WTC11 (cell line): Measurements from ENCODE around the gene CNOT6L. TPM values are rescaled to one million over a fixed set of nuclear protein-coding genes. Genes with fewer than 3 reads are reported as not detected.

Source experiments
- ATAC-seq: fragments of 200-7000 bp; cut with Tn5 transposase; 2 replicates; pipeline ENCODE4 v1.10.0; 2021; ENCODE audit warnings: mild to moderate bottlenecking, moderate library complexity
- CTCF ChIA-PET: fragments of 300-600 bp; sonication (Branson Sonifier 250); formaldehyde crosslinking; loops from one replicate; lab custom pipeline; 2021; ENCODE audit warnings: antibody characterized with exemption; lab: Charles Lee
- POLR2A ChIA-PET: fragments of 350-600 bp; sonication (Branson Sonifier 250); formaldehyde crosslinking; loops from one replicate; lab custom pipeline; 2021; ENCODE audit warnings: antibody characterized with exemption; lab: Charles Lee
- DNase-seq: peaks from one replicate; pipeline ENCODE4 v3.0.0; 2021; ENCODE audit warnings: low spot score
- H3K27ac Mint-ChIP-seq: 2 replicates; pipeline ENCODE4 v1.8.0; 2021; ENCODE audit warnings: mixed read lengths
- H3K27me3 Mint-ChIP-seq: 2 replicates; pipeline ENCODE4 v1.8.0; 2021; ENCODE audit warnings: low read depth, mild to moderate bottlenecking, moderate library complexity, mixed read lengths
- H3K36me3 Mint-ChIP-seq: 2 replicates; pipeline ENCODE4 v1.8.0; 2021; ENCODE audit warnings: mixed read lengths
- H3K4me1 Mint-ChIP-seq: 2 replicates; pipeline ENCODE4 v1.8.0; 2022; ENCODE audit warnings: mixed read lengths
- H3K4me3 Mint-ChIP-seq: 2 replicates; pipeline ENCODE4 v1.8.0; 2021; ENCODE audit warnings: mild to moderate bottlenecking, moderate library complexity, mixed read lengths
- H3K9me3 Mint-ChIP-seq: 2 replicates; pipeline ENCODE4 v1.8.0; 2021; ENCODE audit warnings: mixed read lengths
- ELF4 ChIP-seq: sonication (generic); formaldehyde crosslinking; IDR thresholded peaks from 2 replicates; pipeline ENCODE4 v1.8.1; 2022; ENCODE audit warnings: low read depth, mild to moderate bottlenecking, moderate library complexity, missing genetic modification reagents
- FOXK1 ChIP-seq: sonication (generic); formaldehyde crosslinking; IDR thresholded peaks from 2 replicates; pipeline ENCODE4 v1.8.0; 2022; ENCODE audit warnings: mild to moderate bottlenecking, moderate library complexity, missing genetic modification reagents
- GABPB1 ChIP-seq: sonication (generic); formaldehyde crosslinking; IDR thresholded peaks from 2 replicates; pipeline ENCODE4 v1.8.1; 2023; ENCODE audit warnings: mild to moderate bottlenecking, missing genetic modification reagents
- IRF2 ChIP-seq: sonication (generic); formaldehyde crosslinking; IDR thresholded peaks from 2 replicates; pipeline ENCODE4 v1.8.0; 2022; ENCODE audit warnings: low read depth, missing genetic modification reagents, borderline replicate concordance
- JAZF1 ChIP-seq: fragments of 250-450 bp; sonication (Bioruptor Pico); IDR thresholded peaks from 2 replicates; pipeline ENCODE4 v1.9.0; 2021; ENCODE audit warnings: moderate library complexity, mild to moderate bottlenecking, inconsistent platforms
- NFYB ChIP-seq: sonication (generic); formaldehyde crosslinking; conservative IDR thresholded peaks from 2 replicates; pipeline ENCODE4 v1.8.0; 2022; ENCODE audit warnings: low read depth, missing genetic modification reagents
- NR2C2 ChIP-seq: sonication (generic); formaldehyde crosslinking; IDR thresholded peaks from 2 replicates; pipeline ENCODE4 v1.8.0; 2022; ENCODE audit warnings: mild to moderate bottlenecking, missing genetic modification reagents
- NR3C1 ChIP-seq: sonication (generic); formaldehyde crosslinking; conservative IDR thresholded peaks from 2 replicates; pipeline ENCODE4 v1.8.1; 2023; ENCODE audit warnings: low read depth, mild to moderate bottlenecking, missing genetic modification reagents
- RELA ChIP-seq: sonication (generic); formaldehyde crosslinking; IDR thresholded peaks from 2 replicates; pipeline ENCODE4 v1.8.1; 2022; ENCODE audit warnings: missing genetic modification reagents, mild to moderate bottlenecking, borderline replicate concordance
- SMAD3 ChIP-seq: sonication (generic); formaldehyde crosslinking; IDR thresholded peaks from 2 replicates; pipeline ENCODE4 v1.8.0; 2022; ENCODE audit warnings: missing genetic modification reagents, mild to moderate bottlenecking, borderline replicate concordance
- SMAD4 ChIP-seq: sonication (generic); formaldehyde crosslinking; IDR thresholded peaks from 2 replicates; pipeline ENCODE4 v1.8.0; 2022; ENCODE audit warnings: mild to moderate bottlenecking, missing genetic modification reagents
- TEAD4 ChIP-seq: sonication (generic); formaldehyde crosslinking; IDR thresholded peaks from 2 replicates; pipeline ENCODE4 v1.8.0; 2022; ENCODE audit warnings: mild to moderate bottlenecking, missing genetic modification reagents
- TP53 ChIP-seq: sonication (generic); formaldehyde crosslinking; IDR thresholded peaks from 2 replicates; pipeline ENCODE4 v1.8.1; 2023; ENCODE audit warnings: mild to moderate bottlenecking, missing genetic modification reagents
- ZNF121 ChIP-seq: sonication (generic); formaldehyde crosslinking; IDR thresholded peaks from 2 replicates; pipeline ENCODE4 v1.8.0; 2023; ENCODE audit warnings: missing genetic modification reagents
- ZNF317 ChIP-seq: sonication (generic); formaldehyde crosslinking; IDR thresholded peaks from 2 replicates; pipeline ENCODE4 v1.8.1; 2023; ENCODE audit warnings: low read depth, mild to moderate bottlenecking, moderate library complexity, missing genetic modification reagents, borderline replicate concordance
- ZNF423 ChIP-seq: fragments of 250-450 bp; sonication (Bioruptor Pico); IDR thresholded peaks from 2 replicates; pipeline ENCODE4 v2.1.2; 2022; ENCODE audit warnings: mild to moderate bottlenecking, moderate library complexity
- ZNF671 ChIP-seq: fragments of 250-450 bp; sonication (Bioruptor Pico); IDR thresholded peaks from 2 replicates; pipeline ENCODE4 v1.8.0; 2021; ENCODE audit warnings: mild to moderate bottlenecking
- total RNA-seq: library from RNA; stranded (reverse); gene quantifications from 3 replicates; pipeline ENCODE4 v1.2.3, GENCODE V29; 2021
- TF ChIP-seq, protein P1 (sequence below): fragments of 250-450 bp; sonication (Bioruptor Pico); conservative IDR thresholded peaks from 2 replicates; pipeline ENCODE4 v1.9.0; 2021; ENCODE audit warnings: mild to moderate bottlenecking
- TF ChIP-seq, protein P2 (sequence below): sonication (generic); formaldehyde crosslinking; IDR thresholded peaks from 2 replicates; pipeline ENCODE4 v1.8.1; 2023; ENCODE audit warnings: mild to moderate bottlenecking, missing genetic modification reagents, moderate library complexity
- TF ChIP-seq, protein P3 (sequence below): fragments of 250-450 bp; sonication (Bioruptor Pico); IDR thresholded peaks from 2 replicates; pipeline ENCODE4 v1.8.0; 2021; ENCODE audit warnings: mild to moderate bottlenecking
- TF ChIP-seq, protein P4 (sequence below): sonication (generic); formaldehyde crosslinking; IDR thresholded peaks from 2 replicates; pipeline ENCODE4 v1.8.1; 2023; ENCODE audit warnings: mild to moderate bottlenecking, missing genetic modification reagents, moderate library complexity
- TF ChIP-seq, protein P5 (sequence below): sonication (generic); formaldehyde crosslinking; IDR thresholded peaks from 2 replicates; pipeline ENCODE4 v1.8.0; 2022; ENCODE audit warnings: missing genetic modification reagents
- TF ChIP-seq, protein P6 (sequence below): sonication (generic); formaldehyde crosslinking; IDR thresholded peaks from 2 replicates; pipeline ENCODE4 v1.8.1; 2022; ENCODE audit warnings: low read depth, missing genetic modification reagents, borderline replicate concordance
- TF ChIP-seq, protein P7 (sequence below): fragments of 250-450 bp; sonication (Bioruptor Pico); IDR thresholded peaks from 2 replicates; pipeline ENCODE4 v1.9.0; 2021; ENCODE audit warnings: mild to moderate bottlenecking
- TF ChIP-seq, protein P8 (sequence below): sonication (generic); formaldehyde crosslinking; IDR thresholded peaks from 2 replicates; pipeline ENCODE4 v1.8.1; 2022; ENCODE audit warnings: missing genetic modification reagents, borderline replicate concordance

The CNOT6L gene
- total RNA-seq, 1 experiment from 2014 or later, result 21.6 TPM

DNA sequence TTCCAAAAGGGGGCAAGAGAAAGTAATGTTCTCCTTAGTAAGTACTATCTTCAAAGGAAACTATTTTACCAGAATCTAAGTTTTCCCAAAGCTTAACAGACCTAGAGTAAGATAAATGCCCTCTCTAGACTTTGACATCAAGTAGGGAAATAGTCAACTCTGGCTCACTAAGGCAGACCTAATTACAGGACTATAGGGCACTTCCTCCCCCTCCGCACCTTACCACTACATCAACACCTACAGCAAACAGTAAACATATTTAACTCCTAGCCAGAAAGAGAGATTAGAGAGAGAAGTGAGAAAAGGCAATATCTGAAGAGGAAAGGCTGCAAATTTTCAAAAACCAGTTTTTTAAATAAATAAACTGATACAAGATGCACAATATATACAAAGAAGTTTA lies 60.4 kb downstream of the CNOT6L start:
- peaks cover 33% of the 10 kb centered on the region for H3K9me3 Mint-ChIP-seq
- H3K4me1 Mint-ChIP-seq, result no peaks in the 10 kb centered on the region
- CTCF ChIA-PET, result no interaction called here
- peaks cover 30% of the 10 kb centered on the region for H3K36me3 Mint-ChIP-seq
- DNase-seq (no peak), ATAC-seq (no peak)
- TF ChIP-seq TEAD4 (CRISPR knock-in tag), result no peak
- no peak for TF ChIP-seq ZNF423 (CRISPR knock-in tag)
- TF ChIP-seq SMAD3 (CRISPR knock-in tag), result no peak
- no peak for TF ChIP-seq IRF2 (CRISPR knock-in tag)
- TF ChIP-seq, protein P1, sequence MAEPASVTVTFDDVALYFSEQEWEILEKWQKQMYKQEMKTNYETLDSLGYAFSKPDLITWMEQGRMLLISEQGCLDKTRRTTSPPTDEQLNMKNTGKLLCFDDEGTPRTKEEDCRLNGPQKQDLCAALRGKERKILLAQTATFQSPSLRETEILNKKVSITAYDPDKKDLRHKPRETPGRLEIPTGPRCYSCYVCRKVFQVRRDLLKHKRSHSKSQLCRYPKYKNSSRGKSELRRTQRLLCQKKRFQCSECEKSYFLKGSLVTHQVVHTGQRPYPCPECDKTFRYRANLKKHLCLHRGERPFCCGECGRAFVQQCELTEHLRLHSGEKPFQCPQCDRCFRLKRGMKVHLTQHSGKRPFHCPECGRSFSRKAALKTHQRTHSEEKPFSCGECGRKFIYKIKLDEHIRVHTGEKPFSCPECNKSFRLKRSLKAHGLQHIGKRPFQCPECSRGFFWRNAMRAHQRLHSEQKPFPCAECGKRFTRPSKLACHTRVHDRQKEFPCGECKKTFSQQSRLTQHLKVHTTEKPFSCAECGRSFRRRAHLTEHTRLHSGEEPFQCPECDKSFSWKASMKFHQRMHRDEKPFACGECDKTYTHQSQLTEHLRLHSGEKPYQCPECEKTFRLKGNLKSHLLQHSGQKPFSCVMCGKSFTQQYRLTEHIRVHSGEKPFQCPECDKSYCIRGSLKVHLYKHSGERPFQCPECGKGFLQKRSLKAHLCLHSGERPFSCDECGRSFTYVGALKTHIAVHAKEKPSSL (CRISPR knock-in tag), result no peak
- TF ChIP-seq, protein P2, sequence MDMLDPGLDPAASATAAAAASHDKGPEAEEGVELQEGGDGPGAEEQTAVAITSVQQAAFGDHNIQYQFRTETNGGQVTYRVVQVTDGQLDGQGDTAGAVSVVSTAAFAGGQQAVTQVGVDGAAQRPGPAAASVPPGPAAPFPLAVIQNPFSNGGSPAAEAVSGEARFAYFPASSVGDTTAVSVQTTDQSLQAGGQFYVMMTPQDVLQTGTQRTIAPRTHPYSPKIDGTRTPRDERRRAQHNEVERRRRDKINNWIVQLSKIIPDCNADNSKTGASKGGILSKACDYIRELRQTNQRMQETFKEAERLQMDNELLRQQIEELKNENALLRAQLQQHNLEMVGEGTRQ, result no peak
- no peak for TF ChIP-seq TP53
- no peak for TF ChIP-seq NR2C2 (CRISPR knock-in tag)
- TF ChIP-seq NR3C1 (CRISPR knock-in tag), result no peak
- TF ChIP-seq, protein P3, sequence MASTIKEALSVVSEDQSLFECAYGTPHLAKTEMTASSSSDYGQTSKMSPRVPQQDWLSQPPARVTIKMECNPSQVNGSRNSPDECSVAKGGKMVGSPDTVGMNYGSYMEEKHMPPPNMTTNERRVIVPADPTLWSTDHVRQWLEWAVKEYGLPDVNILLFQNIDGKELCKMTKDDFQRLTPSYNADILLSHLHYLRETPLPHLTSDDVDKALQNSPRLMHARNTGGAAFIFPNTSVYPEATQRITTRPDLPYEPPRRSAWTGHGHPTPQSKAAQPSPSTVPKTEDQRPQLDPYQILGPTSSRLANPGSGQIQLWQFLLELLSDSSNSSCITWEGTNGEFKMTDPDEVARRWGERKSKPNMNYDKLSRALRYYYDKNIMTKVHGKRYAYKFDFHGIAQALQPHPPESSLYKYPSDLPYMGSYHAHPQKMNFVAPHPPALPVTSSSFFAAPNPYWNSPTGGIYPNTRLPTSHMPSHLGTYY (CRISPR knock-in tag), result no peak
- no peak for TF ChIP-seq RELA (CRISPR knock-in tag)
- no peak for TF ChIP-seq JAZF1 (CRISPR knock-in tag)
- TF ChIP-seq, protein P4, sequence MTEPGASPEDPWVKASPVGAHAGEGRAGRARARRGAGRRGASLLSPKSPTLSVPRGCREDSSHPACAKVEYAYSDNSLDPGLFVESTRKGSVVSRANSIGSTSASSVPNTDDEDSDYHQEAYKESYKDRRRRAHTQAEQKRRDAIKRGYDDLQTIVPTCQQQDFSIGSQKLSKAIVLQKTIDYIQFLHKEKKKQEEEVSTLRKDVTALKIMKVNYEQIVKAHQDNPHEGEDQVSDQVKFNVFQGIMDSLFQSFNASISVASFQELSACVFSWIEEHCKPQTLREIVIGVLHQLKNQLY (CRISPR knock-in tag), result no peak
- TF ChIP-seq, all 79 proteins: peak for 0
- POLR2A ChIA-PET, result no interaction called here
- Mint-ChIP-seq H3K27me3 (no peaks in the 10 kb centered on the region; the same call in 1 of the 2 replicates), H3K27ac (no peak overlapping the region), H3K4me3 (no peak overlapping the region)

DNA sequence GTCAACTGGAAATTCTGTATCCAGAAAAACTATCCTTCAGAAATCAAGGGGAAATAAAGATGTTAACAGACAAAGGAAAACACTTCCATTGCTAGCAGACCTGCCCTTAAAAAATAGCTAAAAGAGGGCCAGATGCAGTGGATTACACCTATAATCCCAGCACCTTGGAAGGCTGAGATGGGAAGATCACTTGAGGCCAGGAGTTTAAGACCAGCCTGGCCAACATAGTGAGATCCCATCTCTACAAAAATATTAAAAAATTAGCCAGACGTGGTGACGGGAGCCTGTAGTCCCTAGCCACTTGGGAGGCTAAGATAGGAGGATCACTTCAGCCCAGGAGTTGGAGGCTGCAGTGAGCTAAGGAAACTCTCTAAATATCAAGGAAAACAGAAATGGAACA lies 67.4 kb downstream of the CNOT6L start:
- ChIA-PET CTCF (no interaction called here), POLR2A (no interaction called here)
- H3K4me3 Mint-ChIP-seq, result no peak overlapping the region
- H3K27me3 Mint-ChIP-seq, result no peaks in the 10 kb centered on the region
- ATAC-seq, result no peak
- 0 out of 2 replicates have a peak, but pooled peaks cover 3% of the 10 kb centered on the region for H3K36me3 Mint-ChIP-seq
- H3K9me3 Mint-ChIP-seq, result peaks cover 16% of the 10 kb centered on the region
- no peaks in the 10 kb centered on the region for H3K4me1 Mint-ChIP-seq
- DNase-seq, result no peak
- H3K27ac Mint-ChIP-seq, result no peak overlapping the region
- TF ChIP-seq ZNF317 (CRISPR knock-in tag) (no peak), NFYB (CRISPR knock-in tag) (no peak), ZNF671 (no peak), ELF4 (no peak), TP53 (no peak), GABPB1 (CRISPR knock-in tag) (no peak), SMAD4 (CRISPR knock-in tag) (no peak), ZNF121 (CRISPR knock-in tag) (no peak), FOXK1 (CRISPR knock-in tag) (no peak)
- TF ChIP-seq, protein P5, sequence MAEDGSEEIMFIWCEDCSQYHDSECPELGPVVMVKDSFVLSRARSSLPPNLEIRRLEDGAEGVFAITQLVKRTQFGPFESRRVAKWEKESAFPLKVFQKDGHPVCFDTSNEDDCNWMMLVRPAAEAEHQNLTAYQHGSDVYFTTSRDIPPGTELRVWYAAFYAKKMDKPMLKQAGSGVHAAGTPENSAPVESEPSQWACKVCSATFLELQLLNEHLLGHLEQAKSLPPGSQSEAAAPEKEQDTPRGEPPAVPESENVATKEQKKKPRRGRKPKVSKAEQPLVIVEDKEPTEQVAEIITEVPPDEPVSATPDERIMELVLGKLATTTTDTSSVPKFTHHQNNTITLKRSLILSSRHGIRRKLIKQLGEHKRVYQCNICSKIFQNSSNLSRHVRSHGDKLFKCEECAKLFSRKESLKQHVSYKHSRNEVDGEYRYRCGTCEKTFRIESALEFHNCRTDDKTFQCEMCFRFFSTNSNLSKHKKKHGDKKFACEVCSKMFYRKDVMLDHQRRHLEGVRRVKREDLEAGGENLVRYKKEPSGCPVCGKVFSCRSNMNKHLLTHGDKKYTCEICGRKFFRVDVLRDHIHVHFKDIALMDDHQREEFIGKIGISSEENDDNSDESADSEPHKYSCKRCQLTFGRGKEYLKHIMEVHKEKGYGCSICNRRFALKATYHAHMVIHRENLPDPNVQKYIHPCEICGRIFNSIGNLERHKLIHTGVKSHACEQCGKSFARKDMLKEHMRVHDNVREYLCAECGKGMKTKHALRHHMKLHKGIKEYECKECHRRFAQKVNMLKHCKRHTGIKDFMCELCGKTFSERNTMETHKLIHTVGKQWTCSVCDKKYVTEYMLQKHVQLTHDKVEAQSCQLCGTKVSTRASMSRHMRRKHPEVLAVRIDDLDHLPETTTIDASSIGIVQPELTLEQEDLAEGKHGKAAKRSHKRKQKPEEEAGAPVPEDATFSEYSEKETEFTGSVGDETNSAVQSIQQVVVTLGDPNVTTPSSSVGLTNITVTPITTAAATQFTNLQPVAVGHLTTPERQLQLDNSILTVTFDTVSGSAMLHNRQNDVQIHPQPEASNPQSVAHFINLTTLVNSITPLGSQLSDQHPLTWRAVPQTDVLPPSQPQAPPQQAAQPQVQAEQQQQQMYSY, result no peak
- TF ChIP-seq, protein P6, sequence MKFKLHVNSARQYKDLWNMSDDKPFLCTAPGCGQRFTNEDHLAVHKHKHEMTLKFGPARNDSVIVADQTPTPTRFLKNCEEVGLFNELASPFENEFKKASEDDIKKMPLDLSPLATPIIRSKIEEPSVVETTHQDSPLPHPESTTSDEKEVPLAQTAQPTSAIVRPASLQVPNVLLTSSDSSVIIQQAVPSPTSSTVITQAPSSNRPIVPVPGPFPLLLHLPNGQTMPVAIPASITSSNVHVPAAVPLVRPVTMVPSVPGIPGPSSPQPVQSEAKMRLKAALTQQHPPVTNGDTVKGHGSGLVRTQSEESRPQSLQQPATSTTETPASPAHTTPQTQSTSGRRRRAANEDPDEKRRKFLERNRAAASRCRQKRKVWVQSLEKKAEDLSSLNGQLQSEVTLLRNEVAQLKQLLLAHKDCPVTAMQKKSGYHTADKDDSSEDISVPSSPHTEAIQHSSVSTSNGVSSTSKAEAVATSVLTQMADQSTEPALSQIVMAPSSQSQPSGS (CRISPR knock-in tag), result no peak
- TF ChIP-seq, protein P7, sequence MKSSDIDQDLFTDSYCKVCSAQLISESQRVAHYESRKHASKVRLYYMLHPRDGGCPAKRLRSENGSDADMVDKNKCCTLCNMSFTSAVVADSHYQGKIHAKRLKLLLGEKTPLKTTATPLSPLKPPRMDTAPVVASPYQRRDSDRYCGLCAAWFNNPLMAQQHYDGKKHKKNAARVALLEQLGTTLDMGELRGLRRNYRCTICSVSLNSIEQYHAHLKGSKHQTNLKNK, result no peak
- TF ChIP-seq, protein P8, sequence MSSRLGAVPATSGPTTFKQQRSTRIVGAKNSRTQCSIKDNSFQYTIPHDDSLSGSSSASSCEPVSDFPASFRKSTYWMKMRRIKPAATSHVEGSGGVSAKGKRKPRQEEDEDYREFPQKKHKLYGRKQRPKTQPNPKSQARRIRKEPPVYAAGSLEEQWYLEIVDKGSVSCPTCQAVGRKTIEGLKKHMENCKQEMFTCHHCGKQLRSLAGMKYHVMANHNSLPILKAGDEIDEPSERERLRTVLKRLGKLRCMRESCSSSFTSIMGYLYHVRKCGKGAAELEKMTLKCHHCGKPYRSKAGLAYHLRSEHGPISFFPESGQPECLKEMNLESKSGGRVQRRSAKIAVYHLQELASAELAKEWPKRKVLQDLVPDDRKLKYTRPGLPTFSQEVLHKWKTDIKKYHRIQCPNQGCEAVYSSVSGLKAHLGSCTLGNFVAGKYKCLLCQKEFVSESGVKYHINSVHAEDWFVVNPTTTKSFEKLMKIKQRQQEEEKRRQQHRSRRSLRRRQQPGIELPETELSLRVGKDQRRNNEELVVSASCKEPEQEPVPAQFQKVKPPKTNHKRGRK (CRISPR knock-in tag), result no peak
